ENCODE data around the gene GRK5.

Gene GRK5

DNA sequence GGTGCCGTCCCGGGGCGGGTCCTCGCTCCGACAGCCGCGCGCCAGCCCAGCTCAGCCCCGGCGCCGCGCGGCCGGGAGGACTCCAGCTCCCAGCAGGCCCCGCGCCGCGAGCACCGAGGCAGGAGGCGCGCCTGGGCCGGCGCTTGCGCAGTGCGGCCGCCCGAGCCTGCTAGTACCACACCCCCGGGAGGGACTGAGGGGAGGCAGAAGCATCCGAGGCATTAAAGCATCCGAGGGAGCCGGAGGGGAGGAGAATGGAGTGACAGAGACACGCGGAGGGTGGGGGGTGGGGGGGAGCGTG is at the start of gene GRK5:
GRK5 (plus strand) TSS at position 206 of the 301 bp plus-strand sequence. CDS start 347 bp downstream, outside the sequence.
- H3K4me1 ChIP-seq (ENCODE audit: insufficient read depth, low read length), result peaks cover 46% of the 10 kb centered on the region
- peak within 1 kb of the TSS; percentile 64 to 75 for H3K4me3 ChIP-seq (ENCODE audit: low read depth in 1 of 2, low read length in 2 of 2)
- no peaks in the 10 kb centered on the region for H3K9me3 ChIP-seq (ENCODE audit: low read length)
- no peaks in the 10 kb centered on the region for H3K27me3 ChIP-seq (ENCODE audit: control insufficient read depth in 1 of 2, insufficient read depth in 2 of 2, low read length in 2 of 2)
- peak within 1 kb of the TSS; percentile 6 for H3K9ac ChIP-seq (ENCODE audit: low read length)
- no peaks in the 10 kb centered on the region for H3K36me3 ChIP-seq (ENCODE audit: insufficient read depth, low read length)
- H3K27ac ChIP-seq (ENCODE audit: low read depth, low read length), result peak within 1 kb of the TSS; percentile 88

DNA sequence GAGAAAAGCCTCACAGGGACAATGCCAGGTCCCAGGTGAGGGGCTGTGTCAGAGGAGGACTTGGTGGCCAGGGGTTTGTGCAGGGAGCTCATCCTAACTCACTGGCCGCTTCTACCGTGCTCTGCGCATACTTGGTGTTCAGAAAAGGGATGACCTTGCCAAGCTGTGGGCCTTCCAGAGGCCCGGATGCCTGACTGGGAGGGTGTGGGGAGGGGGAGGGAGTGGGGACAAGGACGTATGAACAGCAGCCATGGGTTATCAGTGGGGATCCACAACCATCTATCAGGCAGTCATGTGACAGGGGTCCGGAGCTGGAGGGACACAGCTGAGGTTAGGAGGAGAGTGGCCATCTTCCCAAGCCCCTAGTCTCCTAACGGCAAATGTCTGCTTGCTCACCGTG is 48.0 kb upstream of the GRK5 start:
- no peak overlapping the region for H3K9ac ChIP-seq (ENCODE audit: low read length)
- H3K27ac ChIP-seq (ENCODE audit: low read depth, low read length), result no peak overlapping the region
- no peaks in the 10 kb centered on the region for H3K9me3 ChIP-seq (ENCODE audit: low read length)
- H3K4me3 ChIP-seq (ENCODE audit: low read depth in 1 of 2, low read length in 2 of 2), result no peak overlapping the region
- no peaks in the 10 kb centered on the region for H3K27me3 ChIP-seq (ENCODE audit: control insufficient read depth in 1 of 2, insufficient read depth in 2 of 2, low read length in 2 of 2)
- H3K4me1 ChIP-seq (ENCODE audit: insufficient read depth, low read length), result peaks cover 13% of the 10 kb centered on the region
- peaks cover 47% of the 10 kb centered on the region for H3K36me3 ChIP-seq (ENCODE audit: insufficient read depth, low read length)

DNA sequence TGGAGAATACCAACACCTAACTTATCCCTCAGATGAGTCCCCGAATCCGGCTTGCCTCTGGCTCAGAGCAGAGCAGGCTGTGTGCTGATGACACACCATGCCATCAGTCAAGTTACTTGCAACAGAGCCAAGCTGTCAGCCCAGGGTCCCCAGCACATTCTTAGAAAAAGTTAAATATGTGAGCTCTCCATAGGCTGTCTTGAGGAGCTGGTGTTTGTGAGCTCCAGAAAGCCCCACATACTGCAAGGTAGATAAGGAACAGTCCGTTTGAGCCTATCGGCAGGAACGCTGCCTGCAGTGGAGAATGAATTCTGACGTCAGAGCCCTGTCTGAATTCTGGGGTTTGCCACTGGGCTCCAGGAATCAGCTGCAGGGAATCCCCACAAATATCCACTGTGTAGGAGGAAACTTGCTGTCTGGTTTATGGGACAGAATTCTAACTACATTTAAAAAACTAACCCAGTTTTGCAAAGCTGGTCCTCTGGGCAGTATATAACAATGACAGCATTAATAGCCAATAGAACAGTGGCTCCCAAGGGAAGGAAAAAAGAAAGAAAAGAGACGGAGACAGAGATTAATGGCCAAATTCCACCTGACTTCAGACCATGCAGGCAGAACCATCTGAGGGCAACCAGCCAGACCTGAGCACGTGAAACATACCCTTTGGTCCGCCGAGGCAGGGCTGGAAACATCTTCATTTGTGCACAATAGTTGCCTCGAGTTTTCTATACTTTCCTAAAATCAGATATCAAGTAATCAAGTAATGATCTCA is 45.5 kb upstream of the GRK5 start:
- H3K9ac ChIP-seq (ENCODE audit: low read length), result no peak overlapping the region
- H3K4me3 ChIP-seq (ENCODE audit: low read depth in 1 of 2, low read length in 2 of 2), result no peak overlapping the region
- no peaks in the 10 kb centered on the region for H3K9me3 ChIP-seq (ENCODE audit: low read length)
- H3K27ac ChIP-seq (ENCODE audit: low read depth, low read length), result peak overlapping the region; percentile 19
- H3K36me3 ChIP-seq (ENCODE audit: insufficient read depth, low read length), result peaks cover 24% of the 10 kb centered on the region
- H3K4me1 ChIP-seq (ENCODE audit: insufficient read depth, low read length), result peaks cover 27% of the 10 kb centered on the region
- no peaks in the 10 kb centered on the region for H3K27me3 ChIP-seq (ENCODE audit: control insufficient read depth in 1 of 2, insufficient read depth in 2 of 2, low read length in 2 of 2)

DNA sequence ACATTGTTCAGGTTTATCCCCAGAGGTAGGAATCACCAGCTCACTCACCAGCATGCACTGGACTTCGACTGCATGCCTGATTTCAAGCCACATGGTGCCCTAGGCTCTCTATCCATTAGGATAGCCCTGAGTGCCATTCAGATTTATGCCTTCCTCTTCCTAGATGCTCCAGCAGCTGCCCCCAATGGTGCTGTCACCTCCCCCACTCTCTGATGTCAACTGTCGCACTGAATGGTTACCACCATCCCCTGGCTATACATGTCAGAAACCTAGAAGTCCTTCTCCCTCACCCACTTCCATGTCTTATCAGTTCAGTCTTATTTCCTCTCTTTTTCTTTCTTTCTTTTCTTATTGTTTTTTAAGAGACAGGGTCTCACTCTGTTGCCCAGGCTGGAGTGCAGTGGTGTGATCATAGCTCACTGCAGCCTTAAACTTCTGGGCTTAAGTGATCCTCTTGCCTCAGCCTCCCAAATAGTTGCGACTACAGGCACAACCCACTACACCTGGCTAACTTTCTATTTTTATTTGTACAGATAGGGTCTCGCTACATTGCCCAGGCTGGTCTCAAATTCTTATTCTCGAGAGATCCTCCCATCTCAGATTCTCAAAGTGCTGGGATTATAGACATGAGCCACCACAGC is 44.8 kb upstream of the GRK5 start:
- Histone ChIP-seq H3K4me1 (ENCODE audit: insufficient read depth, low read length) (peaks cover 27% of the 10 kb centered on the region), H3K9ac (ENCODE audit: low read length) (no peak overlapping the region), H3K27me3 (ENCODE audit: control insufficient read depth in 1 of 2, insufficient read depth in 2 of 2, low read length in 2 of 2) (no peaks in the 10 kb centered on the region), H3K9me3 (ENCODE audit: low read length) (no peaks in the 10 kb centered on the region), H3K4me3 (ENCODE audit: low read depth in 1 of 2, low read length in 2 of 2) (no peak overlapping the region), H3K27ac (ENCODE audit: low read depth, low read length) (peak overlapping the region; percentile 19), H3K36me3 (ENCODE audit: insufficient read depth, low read length) (peaks cover 23% of the 10 kb centered on the region)

DNA sequence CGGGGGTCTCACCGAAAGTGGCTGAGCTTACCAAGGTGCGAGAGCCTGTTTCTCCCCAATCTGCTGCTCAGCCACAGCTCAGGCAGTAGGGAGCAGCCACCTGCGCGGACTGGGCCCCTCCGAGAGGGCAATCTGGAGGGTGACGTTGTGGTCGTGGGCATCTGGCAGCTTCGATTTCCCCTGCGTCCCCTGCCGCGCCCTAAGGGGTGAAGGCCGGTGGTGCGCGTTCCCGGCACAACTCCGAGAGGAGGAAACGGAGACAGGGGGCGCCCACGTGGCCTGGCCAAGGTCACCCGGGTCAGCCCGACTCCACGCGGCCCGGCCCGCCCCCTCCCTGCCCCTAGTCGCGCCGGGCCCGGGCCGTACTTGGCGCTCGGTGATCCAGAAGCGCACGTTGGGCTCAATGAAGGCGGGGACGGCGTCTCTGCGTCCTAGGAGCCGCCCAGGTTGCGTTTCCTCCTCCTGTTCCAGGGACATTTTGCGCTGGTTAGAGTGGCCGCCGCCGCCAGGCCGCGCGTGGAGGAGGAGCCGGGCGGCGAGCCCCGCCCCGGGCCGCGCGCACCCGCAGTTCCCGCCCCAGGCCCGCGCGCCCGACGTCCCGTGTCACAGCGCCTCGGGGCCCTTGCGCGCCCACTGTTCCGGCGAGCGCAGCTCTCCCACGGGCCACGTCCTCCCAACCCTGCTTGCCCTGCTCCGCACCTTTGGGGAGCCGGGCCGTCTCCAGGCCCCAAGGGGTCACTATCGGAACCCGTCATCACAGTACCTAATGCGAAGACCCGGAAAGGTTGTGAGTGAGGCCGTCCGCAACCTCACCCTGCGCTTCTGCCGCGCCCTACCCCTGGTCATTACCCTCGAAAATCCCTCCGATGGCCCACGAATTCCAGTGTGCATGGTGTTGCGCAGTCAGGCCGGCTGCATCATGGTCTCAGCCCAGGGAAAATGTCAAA is 41.9 kb upstream of the GRK5 start, which contains the start of gene SFXN4:
SFXN4 (minus strand) TSS at position 544 of the 947 bp plus-strand sequence; CDS start at position 477, 67 bp downstream.
- peaks cover 31% of the 10 kb centered on the region for H3K36me3 ChIP-seq (ENCODE audit: insufficient read depth, low read length)
- H3K9me3 ChIP-seq (ENCODE audit: low read length), result no peaks in the 10 kb centered on the region
- H3K9ac ChIP-seq (ENCODE audit: low read length), result peak within 1 kb of the TSS; percentile 74
- no peaks in the 10 kb centered on the region for H3K27me3 ChIP-seq (ENCODE audit: control insufficient read depth in 1 of 2, insufficient read depth in 2 of 2, low read length in 2 of 2)
- H3K4me1 ChIP-seq (ENCODE audit: insufficient read depth, low read length), result peaks cover 27% of the 10 kb centered on the region
- peak within 1 kb of the TSS; percentile 93 for H3K27ac ChIP-seq (ENCODE audit: low read depth, low read length)
- H3K4me3 ChIP-seq (ENCODE audit: low read depth in 1 of 2, low read length in 2 of 2), result peak within 1 kb of the TSS; percentile 65 to 83

DNA sequence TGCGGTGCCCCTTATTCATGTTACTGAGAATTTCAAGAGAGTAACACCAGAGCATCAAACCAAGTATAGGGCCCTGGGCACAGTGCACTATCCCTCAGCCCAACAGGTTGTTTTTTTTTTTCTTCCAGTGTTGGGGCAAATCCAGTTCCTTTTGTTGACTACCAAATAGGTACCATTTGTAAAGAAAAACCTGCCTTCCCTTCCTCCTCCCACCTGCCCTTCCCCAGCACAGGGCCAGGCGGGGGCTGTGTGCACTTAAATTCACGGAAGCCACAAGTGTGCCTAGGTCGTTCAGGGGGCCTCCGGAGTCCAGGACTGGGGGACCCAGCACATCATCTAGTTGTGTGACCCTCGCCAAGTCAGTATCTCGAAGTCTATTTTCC is 41.3 kb upstream of the GRK5 start:
- Histone ChIP-seq H3K27me3 (ENCODE audit: control insufficient read depth in 1 of 2, insufficient read depth in 2 of 2, low read length in 2 of 2) (no peaks in the 10 kb centered on the region), H3K36me3 (ENCODE audit: insufficient read depth, low read length) (peaks cover 35% of the 10 kb centered on the region), H3K4me1 (ENCODE audit: insufficient read depth, low read length) (peaks cover 27% of the 10 kb centered on the region), H3K4me3 (ENCODE audit: low read depth in 1 of 2, low read length in 2 of 2) (peak overlapping the region; percentile 65 to 83), H3K27ac (ENCODE audit: low read depth, low read length) (peak overlapping the region; percentile 79), H3K9ac (ENCODE audit: low read length) (peak overlapping the region; percentile 64), H3K9me3 (ENCODE audit: low read length) (no peaks in the 10 kb centered on the region)

DNA sequence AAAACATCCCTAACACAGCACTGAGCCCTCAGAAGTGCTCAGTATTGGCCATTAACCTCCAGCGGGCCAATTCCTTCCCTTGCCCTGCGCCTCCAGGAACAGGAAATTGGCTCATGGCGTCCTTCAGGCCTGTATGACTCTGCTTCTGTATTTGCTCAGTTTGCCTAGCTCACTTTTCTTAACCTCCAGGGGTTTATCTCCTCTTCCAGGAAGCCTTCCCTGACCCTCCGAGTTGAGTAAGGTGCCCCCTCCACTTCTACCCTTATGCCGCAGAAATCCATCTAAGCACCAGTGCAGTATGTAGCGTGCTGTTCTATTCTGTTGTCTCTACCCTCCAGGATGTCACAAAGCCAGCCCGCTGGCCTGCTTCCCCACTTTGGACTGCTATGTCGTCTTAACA is 40.8 kb upstream of the GRK5 start:
- Histone ChIP-seq H3K36me3 (ENCODE audit: insufficient read depth, low read length) (peaks cover 40% of the 10 kb centered on the region), H3K27me3 (ENCODE audit: control insufficient read depth in 1 of 2, insufficient read depth in 2 of 2, low read length in 2 of 2) (no peaks in the 10 kb centered on the region), H3K4me1 (ENCODE audit: insufficient read depth, low read length) (peaks cover 26% of the 10 kb centered on the region), H3K9me3 (ENCODE audit: low read length) (no peaks in the 10 kb centered on the region), H3K27ac (ENCODE audit: low read depth, low read length) (peak overlapping the region; percentile 79), H3K4me3 (ENCODE audit: low read depth in 1 of 2, low read length in 2 of 2) (no peak overlapping the region), H3K9ac (ENCODE audit: low read length) (peak overlapping the region; percentile 64)

DNA sequence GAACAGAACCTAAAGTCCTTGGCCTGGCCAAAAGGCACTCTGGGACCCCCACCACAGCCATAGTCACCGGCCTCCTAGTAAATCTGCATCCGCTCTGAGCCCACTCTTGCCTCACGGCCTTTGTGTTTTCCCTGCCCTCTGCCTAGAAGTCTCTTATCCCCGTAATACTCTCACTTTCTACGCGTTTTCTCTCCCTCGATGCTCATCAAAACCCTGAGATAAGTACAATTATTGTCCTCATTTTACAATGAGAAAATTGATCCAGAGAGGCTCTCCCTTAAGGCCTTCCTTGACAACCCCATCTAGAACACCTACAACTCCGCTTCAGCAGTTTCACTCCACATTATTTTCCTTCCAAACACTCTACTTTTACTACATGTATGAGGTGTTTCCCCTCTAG is 40.3 kb upstream of the GRK5 start:
- Histone ChIP-seq H3K27ac (ENCODE audit: low read depth, low read length) (no peak overlapping the region), H3K9ac (ENCODE audit: low read length) (no peak overlapping the region), H3K36me3 (ENCODE audit: insufficient read depth, low read length) (peaks cover 43% of the 10 kb centered on the region), H3K4me3 (ENCODE audit: low read depth in 1 of 2, low read length in 2 of 2) (no peak overlapping the region), H3K27me3 (ENCODE audit: control insufficient read depth in 1 of 2, insufficient read depth in 2 of 2, low read length in 2 of 2) (no peaks in the 10 kb centered on the region), H3K4me1 (ENCODE audit: insufficient read depth, low read length) (peaks cover 21% of the 10 kb centered on the region), H3K9me3 (ENCODE audit: low read length) (no peaks in the 10 kb centered on the region)

DNA sequence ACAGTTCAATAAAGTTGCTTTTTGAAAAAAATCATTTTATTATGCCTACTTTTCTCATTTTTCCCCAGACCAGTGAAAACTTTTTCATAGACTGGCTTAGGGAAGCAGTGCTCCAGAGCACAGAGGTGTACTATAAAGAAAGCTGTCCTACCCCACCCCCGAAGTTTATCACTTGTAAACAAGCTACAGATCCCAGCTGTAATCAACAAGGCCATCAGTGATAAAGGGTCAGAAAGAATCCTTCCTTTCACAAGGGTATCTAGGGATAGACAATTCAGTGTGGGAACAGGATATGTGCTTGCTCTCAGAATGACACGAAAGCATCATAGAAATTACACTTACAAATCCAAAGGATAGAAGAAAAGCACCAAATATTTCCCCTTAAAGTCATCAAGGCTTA is 33.3 kb upstream of the GRK5 start:
- Histone ChIP-seq H3K4me1 (ENCODE audit: insufficient read depth, low read length) (peaks cover 18% of the 10 kb centered on the region), H3K9me3 (ENCODE audit: low read length) (no peaks in the 10 kb centered on the region), H3K27ac (ENCODE audit: low read depth, low read length) (no peak overlapping the region), H3K9ac (ENCODE audit: low read length) (no peak overlapping the region), H3K4me3 (ENCODE audit: low read depth in 1 of 2, low read length in 2 of 2) (no peak overlapping the region), H3K36me3 (ENCODE audit: insufficient read depth, low read length) (peaks cover 46% of the 10 kb centered on the region), H3K27me3 (ENCODE audit: control insufficient read depth in 1 of 2, insufficient read depth in 2 of 2, low read length in 2 of 2) (no peaks in the 10 kb centered on the region)

DNA sequence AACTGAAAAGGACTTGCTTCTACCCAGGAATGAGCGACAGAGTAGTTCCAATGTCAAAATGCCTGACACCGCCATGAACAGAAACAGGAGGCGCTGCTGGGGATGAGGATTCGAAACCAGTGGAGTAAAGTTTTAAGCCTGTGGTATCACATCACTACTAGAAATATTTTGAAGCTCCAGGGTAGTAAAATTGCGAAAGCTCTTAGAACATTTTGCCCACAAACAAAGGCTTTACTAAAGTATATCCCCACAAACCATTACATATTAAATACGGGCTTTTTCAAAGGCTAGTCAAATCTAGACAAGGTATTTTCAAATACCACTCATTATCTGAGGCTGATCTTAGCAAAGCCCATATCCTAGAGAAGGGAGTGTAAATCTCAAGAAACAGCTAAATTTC is 31.2 kb upstream of the GRK5 start:
- Histone ChIP-seq H3K27ac (ENCODE audit: low read depth, low read length) (peak overlapping the region; percentile 7), H3K4me3 (ENCODE audit: low read depth in 1 of 2, low read length in 2 of 2) (peak overlapping the region in 1 of 2 donors; percentile 7), H3K9me3 (ENCODE audit: low read length) (no peaks in the 10 kb centered on the region), H3K9ac (ENCODE audit: low read length) (no peak overlapping the region), H3K4me1 (ENCODE audit: insufficient read depth, low read length) (peaks cover 19% of the 10 kb centered on the region), H3K36me3 (ENCODE audit: insufficient read depth, low read length) (peaks cover 27% of the 10 kb centered on the region), H3K27me3 (ENCODE audit: control insufficient read depth in 1 of 2, insufficient read depth in 2 of 2, low read length in 2 of 2) (no peaks in the 10 kb centered on the region)

DNA sequence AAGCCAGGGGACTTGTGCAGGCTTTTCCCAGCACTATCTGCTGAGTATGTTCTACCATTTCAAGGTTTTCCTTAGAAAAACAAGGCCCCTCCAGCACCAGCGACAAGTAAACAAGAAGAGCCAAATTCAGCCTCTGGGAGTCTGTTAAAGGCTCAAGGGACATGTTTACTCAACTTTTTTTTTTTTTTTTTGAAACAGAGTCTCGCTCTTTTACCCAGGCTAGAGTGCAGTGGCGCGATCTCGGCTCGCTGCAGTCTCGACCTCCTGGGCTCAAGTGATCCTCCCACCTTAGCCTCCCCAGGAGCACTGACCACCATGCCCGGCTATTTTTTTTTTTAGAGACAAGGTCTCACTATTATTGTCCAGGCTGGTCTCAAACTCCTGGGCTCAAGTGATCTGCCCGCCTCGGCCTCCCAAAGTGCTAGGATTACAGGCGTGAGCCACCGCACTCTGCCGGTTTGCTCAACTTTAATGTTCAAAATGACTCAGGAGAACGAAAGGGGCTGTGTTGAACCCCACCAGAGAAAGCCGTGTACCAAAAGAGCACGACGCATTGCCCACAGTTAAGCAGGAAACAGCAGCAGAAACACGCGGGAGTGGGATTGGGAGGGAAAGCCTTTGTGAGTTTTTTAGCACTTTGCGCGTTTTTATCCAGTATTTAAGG is 29.5 kb upstream of the GRK5 start:
- H3K36me3 ChIP-seq (ENCODE audit: insufficient read depth, low read length), result peaks cover 14% of the 10 kb centered on the region
- no peaks in the 10 kb centered on the region for H3K9me3 ChIP-seq (ENCODE audit: low read length)
- peak overlapping the region; percentile 90 for H3K9ac ChIP-seq (ENCODE audit: low read length)
- peak overlapping the region; percentile 79 for H3K27ac ChIP-seq (ENCODE audit: low read depth, low read length)
- H3K27me3 ChIP-seq (ENCODE audit: control insufficient read depth in 1 of 2, insufficient read depth in 2 of 2, low read length in 2 of 2), result no peaks in the 10 kb centered on the region
- peaks cover 19% of the 10 kb centered on the region for H3K4me1 ChIP-seq (ENCODE audit: insufficient read depth, low read length)
- peak overlapping the region; percentile 77 to 99 for H3K4me3 ChIP-seq (ENCODE audit: low read depth in 1 of 2, low read length in 2 of 2)
